Measurements from ENCODE around the gene FNBP1L. TPM values are rescaled to one million over a fixed set of nuclear protein-coding genes. Genes with fewer than 3 reads are reported as not detected.

FNBP1L gene
- total and polyA plus RNA-seq, 2 of the 8 experiments (the other 6 are each of a cell fraction or from before 2014, with no cell fraction given) = 48.9 to 95.9 TPM

- 0 out of 2 replicates have a peak, but pooled peaks have one; percentile 2 for TF ChIP-seq PHF8 (conservative IDR thresholded peaks at IDR 0.05; ENCODE audit: low read depth, low read length)
- TF ChIP-seq KDM4A (IDR thresholded peaks at IDR 0.05; ENCODE audit: low read depth, low read length, severe bottlenecking) = no peak
- no peak for TF ChIP-seq CHD1 (IDR thresholded peaks at IDR 0.05; ENCODE audit: low read depth, low read length)
Observed at GRCh38 chr1:93448983-93449804, 1.3 kb downstream of the FNBP1L start (continued).

Measured in H1 (cell line).